Transverse colon (tissue), 4 donors: ENCODE data around the gene AKAP9. TPM values are rescaled to one million over a fixed set of nuclear protein-coding genes. Genes with fewer than 3 reads are reported as not detected.
"Not testable (repeated sequence)": the region's sequence is repeated elsewhere in the genome, so short reads cannot be mapped to it uniquely, and the experiment has no call there.

Experiments used
- DNase-seq: peaks from one replicate; pipeline ENCODE4 v3.0.0-alpha.2; 2019
- H3K27ac ChIP-seq, 4 donors: fragments of 200-600 bp; sonication (generic); 2 replicates each; pipeline ENCODE4 v1.5.1; 2016 to 2018; ENCODE audit warnings: inconsistent platforms in 4 of 4
- H3K27me3 ChIP-seq: fragments of 200-600 bp; sonication (generic); 2 replicates; pipeline ENCODE4 v1.5.1; 2017; ENCODE audit warnings: inconsistent platforms
- H3K36me3 ChIP-seq, 4 donors: fragments of 200-600 bp; sonication (generic); 2 replicates each; pipeline ENCODE4 v1.5.1; 2017 to 2019; ENCODE audit warnings: inconsistent platforms in 4 of 4
- H3K4me1 ChIP-seq, 4 donors: fragments of 200-600 bp; sonication (generic); 2 replicates each; pipeline ENCODE4 v1.5.1; 2017 to 2020; ENCODE audit warnings: inconsistent platforms in 4 of 4
- H3K4me3 ChIP-seq, 4 donors: fragments of 200-600 bp; sonication (generic); 1 replicate in 1 of 4; 2 replicates in 3 of 4; pipeline versions ENCODE4 v1.5.1 to v1.6.1; 2017 to 2019; ENCODE audit warnings: inconsistent platforms in 4 of 4
- H3K9me3 ChIP-seq, 2 donors: fragments of 200-600 bp; sonication (generic); 2 replicates each; pipeline ENCODE4 v1.5.1; 2017 to 2019; ENCODE audit warnings: inconsistent platforms in 2 of 2
- CTCF ChIP-seq, 5 experiments: fragments of 200-600 bp in 3 of 5; fragments of 450-650 bp in 2 of 5; sonication (generic) in 3 of 5; IDR thresholded peaks; 1 replicate in 2 of 5; 2 replicates in 3 of 5; pipeline ENCODE4 v1.5.1; 2016 to 2017; ENCODE audit warnings: antibody characterized with exemption in 5 of 5, inconsistent platforms in 3 of 5, mild to moderate bottlenecking in 2 of 5, moderate library complexity in 1 of 5
- EP300 ChIP-seq: sonication (generic); formaldehyde crosslinking; IDR thresholded peaks from one replicate; pipeline ENCODE4 v1.6.1; 2017; ENCODE audit warnings: antibody characterized with exemption, low read depth
- POLR2A ChIP-seq: fragments of 450-650 bp; IDR thresholded peaks from one replicate; pipeline ENCODE4 v1.6.1; 2016; ENCODE audit warnings: antibody characterized with exemption, mild to moderate bottlenecking, moderate library complexity
- POLR2AphosphoS5 ChIP-seq, 3 donors: sonication (generic); formaldehyde crosslinking; IDR thresholded peaks; one replicate each; pipeline ENCODE4 v1.6.1; 2016; ENCODE audit warnings: antibody characterized with exemption in 3 of 3
- WGBS, 2 donors: methylation state at CpG; one replicate each; pipeline ENCODE4 v1.1.5; 2018; ENCODE audit warnings: low coverage in 1 of 2; 5-methylcytosine and 5-hydroxymethylcytosine counted together
- in situ Hi-C, 4 donors: fragments of 200-750 bp; cut with MboI; loops; one replicate each; pipeline versions ENCODE4 v1.15.0 to v1.15.1; 2017; ENCODE audit warnings: low sequenced_read_pairs in 3 of 4, low pct_ligation_motif_present in 1 of 4, low pct_unique_long_range_greater_than_20kb in 1 of 4
- intact Hi-C: fragments of 100-400 bp; cut with DNase I; formaldehyde crosslinking; loops from one replicate; pipeline ENCODE4 v1.15.1; 2023; ENCODE audit warnings: low total_unique reads
- total RNA-seq, 4 donors: library from RNA; depleted of rRNA; stranded (reverse); fragments of >200 nt; gene quantifications; one replicate each; pipeline ENCODE4 v1.1.0, GENCODE V29; 2016

Gene AKAP9
- total RNA-seq, 4 donors from 2014 or later = 203 to 262 (median 234) TPM

- in situ Hi-C loops = no loop called here
- Histone ChIP-seq H3K36me3 (no peaks in the 10 kb centered on the region), H3K27ac (peak overlapping the region; percentile 92 to 97 (median 94)), H3K4me1 (peaks cover 11 to 28% (median 14%) of the 10 kb centered on the region in 4 donors), H3K4me3 (peak overlapping the region; percentile 57 to 98 (median 84)), H3K9me3 (no peaks in the 10 kb centered on the region), H3K27me3 (no peaks in the 10 kb centered on the region)
- peak; percentile 20 for DNase-seq
- WGBS, 2 donors = 33 to 65% methylated on average over 7 to 21 of the region's 21 CpGs
- TF ChIP-seq POLR2AphosphoS5 (IDR thresholded peaks at IDR 0.05) = no peak
- TF ChIP-seq POLR2A = no peak
- TF ChIP-seq CTCF (IDR thresholded peaks at IDR 0.05) = no peak
- TF ChIP-seq EP300 = no peak
- intact Hi-C loops = no loop called here
These were observed 194.6 kb downstream of the AKAP9 start for GRCh38 chr7:92135052-92135889.

DNA sequence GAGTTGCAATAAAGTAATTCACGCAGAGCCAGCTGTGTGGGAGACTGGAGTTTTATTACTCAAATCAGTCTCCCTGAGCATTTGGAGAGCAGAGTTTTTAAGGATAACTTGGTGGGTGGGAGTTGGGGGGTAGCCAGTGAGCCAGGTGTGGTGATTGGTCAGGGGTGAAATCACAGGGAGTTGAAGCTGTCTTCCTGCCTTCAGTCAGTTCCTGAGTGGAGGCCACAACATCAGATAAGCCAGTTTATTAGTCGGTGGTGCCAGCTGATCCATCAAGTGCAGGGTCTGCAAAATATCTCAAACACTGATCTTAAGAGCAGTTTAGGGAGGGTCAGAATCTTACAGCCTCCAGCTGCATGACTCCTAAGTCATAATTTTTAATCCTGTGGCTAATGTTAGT, 196.9 kb downstream of the AKAP9 start:
- in situ Hi-C loops = no loop called here
- no peak overlapping the region for H3K27ac ChIP-seq
- 36 to 45% methylated on average over 1 to 2 of the region's 2 CpGs for WGBS, 2 donors
- no peak for TF ChIP-seq EP300
- TF ChIP-seq POLR2AphosphoS5 (IDR thresholded peaks at IDR 0.05) = no peak
- TF ChIP-seq POLR2A = no peak
- no peak for TF ChIP-seq CTCF (IDR thresholded peaks at IDR 0.05)
- no peaks in the 10 kb centered on the region for H3K9me3 ChIP-seq
- no peak overlapping the region for H3K4me3 ChIP-seq
- DNase-seq = no peak
- H3K36me3 ChIP-seq = no peaks in the 10 kb centered on the region
- H3K4me1 ChIP-seq = peaks cover 6 to 15% (median 8%) of the 10 kb centered on the region in 4 donors
- intact Hi-C loops = no loop called here
- no peaks in the 10 kb centered on the region for H3K27me3 ChIP-seq

DNA sequence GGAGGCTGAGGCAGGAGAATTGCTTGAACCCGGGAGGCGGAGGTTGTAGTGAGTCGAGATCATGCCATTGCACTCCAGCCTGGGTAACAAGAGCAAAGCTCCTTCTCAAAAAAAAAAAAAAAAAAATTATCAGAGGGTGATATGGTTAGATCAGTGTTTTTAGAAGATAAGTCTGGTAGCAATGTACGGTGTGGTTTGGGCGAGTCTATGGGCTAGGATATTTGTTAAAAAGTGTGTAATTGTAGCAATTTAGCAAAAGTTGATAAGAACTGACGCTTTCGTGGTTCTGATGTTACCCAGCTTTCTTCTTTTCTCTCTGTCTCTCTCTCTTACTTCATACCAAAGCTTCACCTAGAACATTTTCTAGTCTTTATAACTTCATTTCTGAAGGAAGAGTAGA, 200.5 kb downstream of the AKAP9 start:
- DNase-seq = no peak
- H3K4me1 ChIP-seq = no peaks in the 10 kb centered on the region
- in situ Hi-C loops (no loop called here), intact Hi-C loops (no loop called here)
- no peaks in the 10 kb centered on the region for H3K36me3 ChIP-seq
- TF ChIP-seq CTCF (IDR thresholded peaks at IDR 0.05) = no peak
- no peak for TF ChIP-seq EP300
- no peak for TF ChIP-seq POLR2A
- no peak for TF ChIP-seq POLR2AphosphoS5 (IDR thresholded peaks at IDR 0.05)
- H3K4me3 ChIP-seq = no peak overlapping the region
- 80 to 91% methylated on average over 7 of the region's 7 CpGs for WGBS, 2 donors
- no peaks in the 10 kb centered on the region for H3K9me3 ChIP-seq
- no peak overlapping the region for H3K27ac ChIP-seq
- H3K27me3 ChIP-seq = no peaks in the 10 kb centered on the region

GRCh38 chr7:92142791-92143190, 202.1 kb downstream of the AKAP9 start:
- in situ Hi-C loops, H3K4me3 ChIP-seq: not testable (repeated sequence)

DNA sequence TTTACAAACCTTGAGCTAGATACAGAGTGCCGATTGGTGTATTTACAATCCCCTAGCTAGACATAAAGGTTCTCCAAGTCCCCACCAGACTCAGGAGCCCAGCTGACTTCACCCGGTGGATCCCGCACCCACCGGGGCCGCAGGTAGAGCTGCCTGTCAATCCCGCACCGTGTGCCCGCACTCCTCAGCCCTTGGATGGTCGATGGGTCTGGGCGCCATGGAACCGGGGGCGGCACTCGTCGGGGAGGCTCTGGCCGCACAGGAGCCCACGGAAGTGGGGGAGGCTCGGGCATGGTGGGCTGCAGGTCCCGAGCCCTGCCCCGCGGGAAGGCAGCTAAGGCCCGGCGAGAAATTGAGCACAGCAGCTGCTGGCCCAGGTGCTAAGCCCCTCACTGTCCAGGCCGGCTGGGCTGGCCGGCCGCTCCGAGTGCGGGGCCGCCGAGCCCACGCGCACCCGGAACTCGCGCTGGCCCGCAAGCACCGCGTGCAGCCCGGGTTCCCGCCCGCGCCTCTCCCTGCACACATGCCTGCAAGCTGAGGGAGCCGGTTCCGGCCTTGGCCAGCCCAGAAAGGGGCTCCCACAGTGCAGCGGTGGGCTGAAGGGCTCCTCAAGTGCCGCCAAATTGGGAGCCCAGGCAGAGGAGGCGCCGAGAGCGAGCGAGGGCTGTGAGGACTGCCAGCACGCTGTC, 202.7 kb downstream of the AKAP9 start:
- 97% methylated on average over 27 of the region's 50 CpGs; no CpG with 5 or more reads in 1 of the 2 donors for WGBS, 2 donors
- DNase-seq, H3K9me3 ChIP-seq, H3K27ac ChIP-seq, in situ Hi-C loops, H3K4me3 ChIP-seq, H3K36me3 ChIP-seq, intact Hi-C loops, H3K4me1 ChIP-seq, H3K27me3 ChIP-seq: not testable (repeated sequence)

More at GRCh38 chr7:92142791-92143190, 202.1 kb downstream of the AKAP9 start:
- intact Hi-C loops, DNase-seq, H3K4me1 ChIP-seq, H3K27me3 ChIP-seq, H3K9me3 ChIP-seq, H3K36me3 ChIP-seq, H3K27ac ChIP-seq: not testable (repeated sequence)
- WGBS, 2 donors = 90% methylated on average over 9 of the region's 9 CpGs; no CpG with 5 or more reads in 1 of the 2 donors
